ENCODE data around the gene FANCI.

Gene FANCI

GRCh38 chr15:89243691-89244573, at the start of gene FANCI:
Gene FANCI (plus strand): TSS chr15:89243979. CDS start chr15:89247648, 3,669 bp downstream.
- TF ChIP-seq EZH2 (optimal IDR thresholded peaks at IDR 0.05; ENCODE audit: low read depth, low read length), result no peak
- TF ChIP-seq, protein P1, sequence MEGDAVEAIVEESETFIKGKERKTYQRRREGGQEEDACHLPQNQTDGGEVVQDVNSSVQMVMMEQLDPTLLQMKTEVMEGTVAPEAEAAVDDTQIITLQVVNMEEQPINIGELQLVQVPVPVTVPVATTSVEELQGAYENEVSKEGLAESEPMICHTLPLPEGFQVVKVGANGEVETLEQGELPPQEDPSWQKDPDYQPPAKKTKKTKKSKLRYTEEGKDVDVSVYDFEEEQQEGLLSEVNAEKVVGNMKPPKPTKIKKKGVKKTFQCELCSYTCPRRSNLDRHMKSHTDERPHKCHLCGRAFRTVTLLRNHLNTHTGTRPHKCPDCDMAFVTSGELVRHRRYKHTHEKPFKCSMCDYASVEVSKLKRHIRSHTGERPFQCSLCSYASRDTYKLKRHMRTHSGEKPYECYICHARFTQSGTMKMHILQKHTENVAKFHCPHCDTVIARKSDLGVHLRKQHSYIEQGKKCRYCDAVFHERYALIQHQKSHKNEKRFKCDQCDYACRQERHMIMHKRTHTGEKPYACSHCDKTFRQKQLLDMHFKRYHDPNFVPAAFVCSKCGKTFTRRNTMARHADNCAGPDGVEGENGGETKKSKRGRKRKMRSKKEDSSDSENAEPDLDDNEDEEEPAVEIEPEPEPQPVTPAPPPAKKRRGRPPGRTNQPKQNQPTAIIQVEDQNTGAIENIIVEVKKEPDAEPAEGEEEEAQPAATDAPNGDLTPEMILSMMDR (IDR thresholded peaks at IDR 0.05; ENCODE audit: low read length), result peak; percentile 62
- Histone ChIP-seq H3K79me2 (ENCODE audit: low read length) (peaks cover 47% of the 10 kb centered on the region), H3K4me2 (ENCODE audit: low read depth, low read length) (peak within 1 kb of the TSS; percentile 99), H2AFZ (ENCODE audit: low read length) (peak within 1 kb of the TSS; percentile 95), H4K20me1 (ENCODE audit: insufficient read depth, low read length) (no peaks in the 10 kb centered on the region), H3K27ac (ENCODE audit: low read length) (peak within 1 kb of the TSS; percentile 76), H3K9me3 (replicated peaks; ENCODE audit: insufficient read depth, low read length) (no peaks in the 10 kb centered on the region), H3K27me3 (replicated peaks; ENCODE audit: insufficient read depth, low read length) (no peaks in the 10 kb centered on the region), H3K4me3 (ENCODE audit: low read length) (peak within 1 kb of the TSS; percentile 93), H3K9me2 (replicated peaks; ENCODE audit: insufficient read depth, low read length) (no peaks in the 10 kb centered on the region), H3K9ac (ENCODE audit: low read length) (peak within 1 kb of the TSS; percentile 88), H3F3A (ENCODE audit: insufficient read depth, low read length) (peaks cover 9% of the 10 kb centered on the region), H3K4me1 (ENCODE audit: low read length) (peaks cover 12% of the 10 kb centered on the region), H3K36me3 (replicated peaks; ENCODE audit: insufficient read depth, low read length) (peaks cover 10% of the 10 kb centered on the region; the same call in 1 of the 2 replicates)
- DNase-seq, result peak; percentile 97

GRCh38 chr15:89194608-89195007, 49.2 kb upstream of the FANCI start:
- H3F3A ChIP-seq (ENCODE audit: insufficient read depth, low read length), result no peaks in the 10 kb centered on the region
- TF ChIP-seq EZH2phosphoT487 (IDR thresholded peaks at IDR 0.05; ENCODE audit: low read length) (no peak), EZH2 (optimal IDR thresholded peaks at IDR 0.05; ENCODE audit: low read depth, low read length) (no peak)
- TF ChIP-seq, protein P1 (IDR thresholded peaks at IDR 0.05; ENCODE audit: low read length), result no peak
- H3K79me2 ChIP-seq (ENCODE audit: low read length), result no peaks in the 10 kb centered on the region
- no peaks in the 10 kb centered on the region for H3K27me3 ChIP-seq (replicated peaks; ENCODE audit: insufficient read depth, low read length)
- H3K4me1 ChIP-seq (ENCODE audit: low read length), result no peaks in the 10 kb centered on the region
- H3K9me2 ChIP-seq (replicated peaks; ENCODE audit: insufficient read depth, low read length), result no peaks in the 10 kb centered on the region
- H3K9ac ChIP-seq (ENCODE audit: low read length), result no peak overlapping the region
- H3K4me2 ChIP-seq (ENCODE audit: low read depth, low read length), result no peak overlapping the region
- no peak overlapping the region for H3K27ac ChIP-seq (ENCODE audit: low read length)
- H3K36me3 ChIP-seq (replicated peaks; ENCODE audit: insufficient read depth, low read length), result peaks cover 3% of the 10 kb centered on the region
- DNase-seq, result no peak
- H3K4me3 ChIP-seq (ENCODE audit: low read length), result no peak overlapping the region
- H3K9me3 ChIP-seq (replicated peaks; ENCODE audit: insufficient read depth, low read length), result no peaks in the 10 kb centered on the region
- H4K20me1 ChIP-seq (ENCODE audit: insufficient read depth, low read length), result no peaks in the 10 kb centered on the region
- no peak overlapping the region for H2AFZ ChIP-seq (ENCODE audit: low read length)

GRCh38 chr15:89195836-89196235, 47.9 kb upstream of the FANCI start:
- Histone ChIP-seq H3K79me2 (ENCODE audit: low read length) (no peaks in the 10 kb centered on the region), H2AFZ (ENCODE audit: low read length) (no peak overlapping the region)

More at GRCh38 chr15:89195836-89196235, 47.9 kb upstream of the FANCI start:
- Histone ChIP-seq H3K4me3 (ENCODE audit: low read length) (no peak overlapping the region), H3K9me3 (replicated peaks; ENCODE audit: insufficient read depth, low read length) (no peaks in the 10 kb centered on the region), H3F3A (ENCODE audit: insufficient read depth, low read length) (no peaks in the 10 kb centered on the region), H3K4me1 (ENCODE audit: low read length) (no peaks in the 10 kb centered on the region), H4K20me1 (ENCODE audit: insufficient read depth, low read length) (no peaks in the 10 kb centered on the region), H3K9ac (ENCODE audit: low read length) (no peak overlapping the region), H3K9me2 (replicated peaks; ENCODE audit: insufficient read depth, low read length) (no peaks in the 10 kb centered on the region), H3K4me2 (ENCODE audit: low read depth, low read length) (no peak overlapping the region), H3K27ac (ENCODE audit: low read length) (no peak overlapping the region), H3K36me3 (replicated peaks; ENCODE audit: insufficient read depth, low read length) (peaks cover 3% of the 10 kb centered on the region), H3K27me3 (replicated peaks; ENCODE audit: insufficient read depth, low read length) (no peaks in the 10 kb centered on the region)
- TF ChIP-seq, protein P1 (IDR thresholded peaks at IDR 0.05; ENCODE audit: low read length), result no peak
- no peak for TF ChIP-seq EZH2phosphoT487 (IDR thresholded peaks at IDR 0.05; ENCODE audit: low read length)
- no peak for DNase-seq
